Ovary (tissue), 3 donors: ENCODE results near the gene CDKAL1.

Experiments
- CTCF ChIP-seq, 3 donors: fragments of 450-650 bp in 2 of 3; fragments of 200-600 bp in 1 of 3; IDR thresholded peaks; one replicate each; pipeline versions ENCODE4 v1.5.1 to v1.8.0; 2016 to 2022; ENCODE audit warnings: antibody characterized with exemption in 3 of 3, mild to moderate bottlenecking in 1 of 3
- POLR2A ChIP-seq: fragments of 450-650 bp; IDR thresholded peaks from one replicate; pipeline ENCODE4 v1.6.1; 2017; ENCODE audit warnings: antibody characterized with exemption, mild to moderate bottlenecking, moderate library complexity
- donor health status: DM: no; HTN: no; CAD: no.

DNA sequence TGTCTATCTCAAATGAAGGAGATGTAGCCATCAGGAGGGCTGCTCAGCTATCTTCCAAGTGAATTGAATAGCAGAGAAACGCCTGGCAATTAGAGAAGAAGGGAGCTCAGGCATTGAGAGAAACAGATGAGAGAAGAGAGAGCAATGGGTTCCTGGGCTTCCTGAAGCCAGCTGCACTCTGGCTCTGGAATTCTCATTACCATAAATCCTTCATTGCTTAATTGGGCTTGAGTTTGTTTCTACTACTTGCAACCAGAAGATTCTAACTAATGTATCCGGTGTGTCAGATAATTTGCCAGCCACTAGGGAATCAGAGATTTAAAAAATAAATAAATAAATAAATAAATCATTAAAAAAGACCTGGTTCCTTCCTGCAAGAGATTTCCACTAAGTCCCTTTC, 25.0 kb upstream of the CDKAL1 start:
- TF ChIP-seq POLR2A: no peak
- no peak for TF ChIP-seq CTCF (IDR thresholded peaks at IDR 0.05)
